ENCODE measurements around the gene MAP1LC3B. TPM values are rescaled to one million over a fixed set of nuclear protein-coding genes. Genes with fewer than 3 reads are reported as not detected.

Gene MAP1LC3B
- total RNA-seq, 1 donor from 2014 or later = 37.9 TPM

DNA sequence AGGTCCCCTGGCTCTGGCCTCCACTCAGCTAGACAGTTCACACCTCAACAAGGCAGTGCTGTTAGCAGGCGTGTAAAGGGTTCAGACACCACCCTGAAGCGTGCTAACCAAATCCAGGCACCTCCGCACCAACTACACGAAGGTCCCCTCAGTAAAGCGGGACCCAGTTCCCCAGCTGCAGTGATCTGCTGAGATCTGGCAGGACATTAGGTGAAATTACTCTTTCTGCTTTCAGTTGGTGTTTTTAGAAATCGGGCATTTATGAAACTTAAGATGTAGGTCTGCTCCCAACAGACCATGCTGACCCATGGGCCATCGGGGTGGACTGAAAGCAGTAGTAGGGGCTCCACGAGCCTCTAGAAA lies 35.7 kb upstream of the MAP1LC3B start:
- H3K9me3 Mint-ChIP-seq = no peaks in the 10 kb centered on the region
- peaks cover 2% of the 10 kb centered on the region for H3K36me3 Mint-ChIP-seq (ENCODE audit: low read depth)
- no peak for DNase-seq (ENCODE audit: low read depth, low spot score)
- peaks cover 14% of the 10 kb centered on the region for H3K4me1 Mint-ChIP-seq
- no peak overlapping the region for H3K27ac Mint-ChIP-seq (ENCODE audit: unreplicated experiment)
- no peak overlapping the region for H3K4me3 Mint-ChIP-seq
- no peaks in the 10 kb centered on the region for H3K27me3 Mint-ChIP-seq (ENCODE audit: low read depth)
- TF ChIP-seq, protein P1, sequence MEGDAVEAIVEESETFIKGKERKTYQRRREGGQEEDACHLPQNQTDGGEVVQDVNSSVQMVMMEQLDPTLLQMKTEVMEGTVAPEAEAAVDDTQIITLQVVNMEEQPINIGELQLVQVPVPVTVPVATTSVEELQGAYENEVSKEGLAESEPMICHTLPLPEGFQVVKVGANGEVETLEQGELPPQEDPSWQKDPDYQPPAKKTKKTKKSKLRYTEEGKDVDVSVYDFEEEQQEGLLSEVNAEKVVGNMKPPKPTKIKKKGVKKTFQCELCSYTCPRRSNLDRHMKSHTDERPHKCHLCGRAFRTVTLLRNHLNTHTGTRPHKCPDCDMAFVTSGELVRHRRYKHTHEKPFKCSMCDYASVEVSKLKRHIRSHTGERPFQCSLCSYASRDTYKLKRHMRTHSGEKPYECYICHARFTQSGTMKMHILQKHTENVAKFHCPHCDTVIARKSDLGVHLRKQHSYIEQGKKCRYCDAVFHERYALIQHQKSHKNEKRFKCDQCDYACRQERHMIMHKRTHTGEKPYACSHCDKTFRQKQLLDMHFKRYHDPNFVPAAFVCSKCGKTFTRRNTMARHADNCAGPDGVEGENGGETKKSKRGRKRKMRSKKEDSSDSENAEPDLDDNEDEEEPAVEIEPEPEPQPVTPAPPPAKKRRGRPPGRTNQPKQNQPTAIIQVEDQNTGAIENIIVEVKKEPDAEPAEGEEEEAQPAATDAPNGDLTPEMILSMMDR (conservative IDR thresholded peaks at IDR 0.05) = no peak

DNA sequence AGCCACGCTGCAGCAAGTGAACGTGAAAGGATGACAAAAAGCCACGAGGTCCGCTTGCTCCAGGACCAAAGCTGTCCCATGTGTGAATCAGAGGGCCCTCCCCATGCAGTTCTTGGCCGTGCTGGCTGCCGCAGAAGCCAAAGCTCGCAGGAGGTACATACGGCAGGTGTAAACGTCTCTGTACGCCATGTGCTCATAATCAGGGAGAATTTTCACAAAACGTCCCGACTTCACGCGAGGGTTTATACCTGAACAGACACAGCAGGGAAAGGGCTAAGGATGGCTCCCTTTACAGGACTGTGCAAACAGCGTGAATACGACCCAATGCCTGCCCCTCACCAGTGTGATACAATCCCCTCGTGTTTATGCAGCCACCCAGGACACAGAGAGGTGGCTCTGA lies 33.9 kb upstream of the MAP1LC3B start:
- Mint-ChIP-seq H3K27me3 (ENCODE audit: low read depth) (no peaks in the 10 kb centered on the region), H3K27ac (ENCODE audit: unreplicated experiment) (no peak overlapping the region), H3K9me3 (no peaks in the 10 kb centered on the region), H3K4me1 (peaks cover 14% of the 10 kb centered on the region), H3K36me3 (ENCODE audit: low read depth) (peaks cover 2% of the 10 kb centered on the region), H3K4me3 (no peak overlapping the region)
- DNase-seq (ENCODE audit: low read depth, low spot score) = no peak
- TF ChIP-seq, protein P1 (conservative IDR thresholded peaks at IDR 0.05) = no peak

DNA sequence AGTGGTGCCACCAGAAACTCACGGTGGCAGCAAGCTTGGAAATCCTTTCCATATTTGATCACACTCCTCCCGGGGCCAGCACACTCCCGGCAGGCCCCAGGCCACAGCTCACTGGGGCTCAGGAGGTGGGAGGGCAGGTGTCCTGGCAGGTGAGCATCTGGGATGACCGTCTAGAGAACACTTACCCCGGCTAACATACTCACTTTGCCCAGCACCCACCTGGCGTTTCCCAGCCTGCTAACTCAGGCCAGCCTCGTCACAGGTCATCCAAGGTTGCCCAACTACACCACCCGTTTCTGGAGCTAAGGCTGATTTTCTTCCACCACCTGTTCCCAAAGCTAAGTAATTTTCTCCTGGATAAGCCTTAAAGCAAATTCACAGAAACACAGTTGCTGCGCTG lies 33.4 kb upstream of the MAP1LC3B start:
- no peak for DNase-seq (ENCODE audit: low read depth, low spot score)

DNA sequence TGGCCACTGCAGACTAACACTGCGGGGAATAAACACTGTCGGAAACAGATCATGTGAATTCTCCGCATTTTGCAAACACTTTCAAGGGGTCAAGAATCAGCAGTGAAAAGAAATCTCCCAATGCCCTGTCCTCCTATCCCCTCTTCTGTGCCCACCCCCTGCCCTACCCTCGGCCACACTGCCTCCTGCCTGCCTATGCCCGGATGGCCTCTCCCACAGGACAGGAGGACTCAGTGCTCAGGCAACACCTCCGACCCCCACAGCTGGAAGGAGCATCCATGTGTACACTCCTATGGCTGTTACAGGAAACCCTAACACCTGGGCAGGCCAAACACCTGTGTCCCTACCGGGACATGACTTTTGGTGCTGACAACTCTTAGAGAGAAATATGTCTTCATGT lies 33.0 kb upstream of the MAP1LC3B start:
- TF ChIP-seq, protein P1 (conservative IDR thresholded peaks at IDR 0.05) = no peak
- no peak for DNase-seq (ENCODE audit: low read depth, low spot score)
- H3K36me3 Mint-ChIP-seq (ENCODE audit: low read depth) = peaks cover 2% of the 10 kb centered on the region
- no peak overlapping the region for H3K4me3 Mint-ChIP-seq
- H3K4me1 Mint-ChIP-seq = peaks cover 22% of the 10 kb centered on the region
- H3K9me3 Mint-ChIP-seq = no peaks in the 10 kb centered on the region
- H3K27me3 Mint-ChIP-seq (ENCODE audit: low read depth) = no peaks in the 10 kb centered on the region
- H3K27ac Mint-ChIP-seq (ENCODE audit: unreplicated experiment) = no peak overlapping the region

More for the DNA sequence above, 33.4 kb upstream of the MAP1LC3B start:
- H3K4me1 Mint-ChIP-seq = peaks cover 17% of the 10 kb centered on the region
- H3K4me3 Mint-ChIP-seq = no peak overlapping the region
- TF ChIP-seq, protein P1 (conservative IDR thresholded peaks at IDR 0.05) = no peak
- H3K27ac Mint-ChIP-seq (ENCODE audit: unreplicated experiment) = no peak overlapping the region
- no peaks in the 10 kb centered on the region for H3K27me3 Mint-ChIP-seq (ENCODE audit: low read depth)
- H3K9me3 Mint-ChIP-seq = no peaks in the 10 kb centered on the region
- H3K36me3 Mint-ChIP-seq (ENCODE audit: low read depth) = peaks cover 2% of the 10 kb centered on the region

DNA sequence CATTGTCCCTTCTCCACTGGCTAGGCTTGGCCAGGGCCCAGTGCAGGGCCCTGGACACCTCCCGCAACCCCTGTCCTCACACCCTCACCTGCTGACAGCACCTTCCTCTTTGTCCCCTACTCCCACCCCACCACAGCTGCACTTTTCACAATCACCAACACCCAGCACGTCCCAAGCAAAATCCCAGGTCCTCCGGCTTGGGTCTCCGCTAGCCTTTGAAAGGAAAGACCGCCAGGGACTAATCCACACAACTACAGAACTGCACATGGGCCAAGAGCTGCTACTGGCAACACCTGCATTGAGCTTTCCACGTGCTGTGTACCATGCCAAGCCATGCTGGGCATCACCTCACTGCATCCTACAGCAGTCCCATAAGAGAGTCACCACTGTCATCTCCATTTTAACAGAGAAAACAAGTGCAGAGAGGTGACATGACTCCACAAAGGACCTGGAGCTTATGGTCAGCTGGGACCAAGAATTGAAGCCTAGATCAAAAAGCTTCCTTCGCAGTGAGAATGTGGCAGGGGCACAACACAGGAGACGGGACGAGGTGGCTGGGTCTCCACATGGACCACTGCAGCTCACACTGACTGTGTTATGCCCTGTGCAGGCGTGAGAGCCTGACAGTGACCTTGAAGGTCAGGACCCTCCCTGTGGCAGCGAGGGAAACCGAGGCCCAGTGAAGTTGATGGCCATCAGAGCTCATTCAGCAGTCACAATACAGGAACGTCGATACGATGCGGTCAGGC lies 31.1 kb upstream of the MAP1LC3B start:
- no peaks in the 10 kb centered on the region for H3K9me3 Mint-ChIP-seq
- H3K36me3 Mint-ChIP-seq (ENCODE audit: low read depth) = peaks cover 2% of the 10 kb centered on the region
- TF ChIP-seq, protein P1 (conservative IDR thresholded peaks at IDR 0.05) = no peak
- H3K4me1 Mint-ChIP-seq = peaks cover 15% of the 10 kb centered on the region
- H3K4me3 Mint-ChIP-seq = no peak overlapping the region
- H3K27me3 Mint-ChIP-seq (ENCODE audit: low read depth) = no peaks in the 10 kb centered on the region
- H3K27ac Mint-ChIP-seq (ENCODE audit: unreplicated experiment) = no peak overlapping the region
- no peak for DNase-seq (ENCODE audit: low read depth, low spot score)

Measured in neural crest cell (in vitro differentiated cells).